ENCODE measurements around the gene AGFG1. TPM values are rescaled to one million over a fixed set of nuclear protein-coding genes. Genes with fewer than 3 reads are reported as not detected.

The AGFG1 gene
- total and polyA plus RNA-seq, 4 donors = 22.4 to 142 (median 74.5) TPM

DNA sequence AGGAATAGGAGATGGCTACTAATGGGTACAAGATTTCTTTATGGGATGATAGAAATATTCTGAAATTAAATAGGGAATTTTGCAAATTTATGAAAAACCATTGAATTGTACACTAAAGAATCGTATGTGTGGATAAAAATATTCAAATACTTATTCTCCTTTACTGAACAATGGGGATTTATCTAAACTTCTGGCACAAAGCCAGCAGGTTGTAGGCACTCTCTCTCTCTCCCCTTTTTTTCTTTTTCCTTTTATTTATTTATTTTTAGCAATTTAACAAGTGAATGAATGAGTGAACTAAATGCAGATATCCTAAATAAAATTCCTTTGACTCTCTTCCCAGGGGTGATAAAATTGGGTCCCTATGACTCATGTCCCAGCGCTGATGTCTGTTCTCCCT lies 104.9 kb downstream of the AGFG1 start:
- 75 to 82% methylated on average over 2 of the region's 2 CpGs for WGBS, 2 donors
- Histone ChIP-seq H3K9me3 (ENCODE audit: control insufficient read depth in 4 of 4, insufficient read depth in 3 of 4, low read length in 3 of 4) (no peaks in the 10 kb centered on the region), H3K4me1 (ENCODE audit: control insufficient read depth in 5 of 5, insufficient read depth in 5 of 5, low read length in 5 of 5) (no peaks in the 10 kb centered on the region), H3K27ac (ENCODE audit: low read depth in 1 of 2, low read length in 1 of 2) (no peak overlapping the region), H3K27me3 (ENCODE audit: control insufficient read depth in 3 of 3, insufficient read depth in 3 of 3, low read length in 2 of 3) (no peaks in the 10 kb centered on the region), H3K4me3 (no peak overlapping the region), H3K9ac (ENCODE audit: insufficient read depth in 1 of 2, low read length in 2 of 2) (no peak overlapping the region), H3K36me3 (ENCODE audit: control insufficient read depth in 4 of 4, insufficient read depth in 4 of 4, low read length in 4 of 4) (no peaks in the 10 kb centered on the region)
- TF ChIP-seq, protein P1, sequence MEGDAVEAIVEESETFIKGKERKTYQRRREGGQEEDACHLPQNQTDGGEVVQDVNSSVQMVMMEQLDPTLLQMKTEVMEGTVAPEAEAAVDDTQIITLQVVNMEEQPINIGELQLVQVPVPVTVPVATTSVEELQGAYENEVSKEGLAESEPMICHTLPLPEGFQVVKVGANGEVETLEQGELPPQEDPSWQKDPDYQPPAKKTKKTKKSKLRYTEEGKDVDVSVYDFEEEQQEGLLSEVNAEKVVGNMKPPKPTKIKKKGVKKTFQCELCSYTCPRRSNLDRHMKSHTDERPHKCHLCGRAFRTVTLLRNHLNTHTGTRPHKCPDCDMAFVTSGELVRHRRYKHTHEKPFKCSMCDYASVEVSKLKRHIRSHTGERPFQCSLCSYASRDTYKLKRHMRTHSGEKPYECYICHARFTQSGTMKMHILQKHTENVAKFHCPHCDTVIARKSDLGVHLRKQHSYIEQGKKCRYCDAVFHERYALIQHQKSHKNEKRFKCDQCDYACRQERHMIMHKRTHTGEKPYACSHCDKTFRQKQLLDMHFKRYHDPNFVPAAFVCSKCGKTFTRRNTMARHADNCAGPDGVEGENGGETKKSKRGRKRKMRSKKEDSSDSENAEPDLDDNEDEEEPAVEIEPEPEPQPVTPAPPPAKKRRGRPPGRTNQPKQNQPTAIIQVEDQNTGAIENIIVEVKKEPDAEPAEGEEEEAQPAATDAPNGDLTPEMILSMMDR (IDR thresholded peaks at IDR 0.05; ENCODE audit: control extremely low read depth, extremely low read depth) = no peak
- DNase-seq = no peak
- no peak for ATAC-seq (ENCODE audit: insufficient read depth, low FRiP score)

DNA sequence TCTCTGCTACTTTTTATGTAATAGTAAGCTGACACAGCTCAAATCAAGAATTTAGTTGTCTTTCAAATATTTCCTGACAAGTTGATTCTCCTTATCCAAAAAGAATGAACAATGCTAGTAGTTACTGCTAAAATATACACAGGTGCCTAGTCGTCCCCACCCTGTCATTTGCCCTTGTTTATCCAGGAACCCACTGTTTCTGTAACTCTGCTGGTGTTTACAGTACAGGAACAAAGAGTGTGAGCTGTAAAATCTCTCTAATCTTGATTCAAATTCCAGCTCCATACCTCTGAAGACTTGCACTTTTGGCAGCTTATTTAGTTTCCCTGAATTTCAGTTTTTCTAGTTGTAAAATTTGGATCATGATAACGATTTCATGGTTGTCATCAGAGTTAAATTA lies 105.6 kb downstream of the AGFG1 start:
- DNase-seq (no peak), ATAC-seq (ENCODE audit: insufficient read depth, low FRiP score) (no peak)
- TF ChIP-seq, protein P1 (IDR thresholded peaks at IDR 0.05; ENCODE audit: control extremely low read depth, extremely low read depth) = no peak
- Histone ChIP-seq H3K36me3 (ENCODE audit: control insufficient read depth in 4 of 4, insufficient read depth in 4 of 4, low read length in 4 of 4) (no peaks in the 10 kb centered on the region), H3K9me3 (ENCODE audit: control insufficient read depth in 4 of 4, insufficient read depth in 3 of 4, low read length in 3 of 4) (no peaks in the 10 kb centered on the region), H3K4me1 (ENCODE audit: control insufficient read depth in 5 of 5, insufficient read depth in 5 of 5, low read length in 5 of 5) (no peaks in the 10 kb centered on the region), H3K9ac (ENCODE audit: insufficient read depth in 1 of 2, low read length in 2 of 2) (no peak overlapping the region), H3K27ac (ENCODE audit: low read depth in 1 of 2, low read length in 1 of 2) (no peak overlapping the region), H3K27me3 (ENCODE audit: control insufficient read depth in 3 of 3, insufficient read depth in 3 of 3, low read length in 2 of 3) (no peaks in the 10 kb centered on the region), H3K4me3 (no peak overlapping the region)
- 40 to 66% methylated on average over 2 of the region's 2 CpGs for WGBS, 2 donors

DNA sequence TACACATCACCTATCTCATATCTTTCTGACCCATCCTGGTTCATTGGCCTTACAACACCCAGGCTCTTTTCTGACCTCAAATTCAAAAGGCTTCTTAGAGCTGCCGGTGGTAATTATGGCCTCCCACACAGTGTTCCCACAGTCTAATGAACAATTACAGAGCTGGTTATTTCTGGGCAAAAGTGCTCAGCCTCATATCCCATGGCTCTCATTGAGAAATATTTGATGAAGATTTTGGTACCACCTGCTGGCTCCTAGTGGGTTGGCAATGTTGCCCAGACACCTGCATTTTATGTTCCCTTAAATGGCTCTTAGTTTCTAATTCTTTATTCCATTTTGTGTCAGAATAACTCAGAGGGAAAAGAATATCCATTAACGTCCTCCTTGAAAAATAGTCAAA lies 106.7 kb downstream of the AGFG1 start:
- Histone ChIP-seq H3K27ac (ENCODE audit: low read depth in 1 of 2, low read length in 1 of 2) (no peak overlapping the region), H3K27me3 (ENCODE audit: control insufficient read depth in 3 of 3, insufficient read depth in 3 of 3, low read length in 2 of 3) (no peaks in the 10 kb centered on the region), H3K9me3 (ENCODE audit: control insufficient read depth in 4 of 4, insufficient read depth in 3 of 4, low read length in 3 of 4) (peaks cover 0 to 6% (median 2%) of the 10 kb centered on the region in 4 donors), H3K4me3 (no peak overlapping the region), H3K36me3 (ENCODE audit: control insufficient read depth in 4 of 4, insufficient read depth in 4 of 4, low read length in 4 of 4) (no peaks in the 10 kb centered on the region), H3K4me1 (ENCODE audit: control insufficient read depth in 5 of 5, insufficient read depth in 5 of 5, low read length in 5 of 5) (no peaks in the 10 kb centered on the region), H3K9ac (ENCODE audit: insufficient read depth in 1 of 2, low read length in 2 of 2) (no peak overlapping the region)
- no peak for DNase-seq
- WGBS, 2 donors = 88 to 96% methylated on average over 2 of the region's 2 CpGs
- TF ChIP-seq, protein P1 (IDR thresholded peaks at IDR 0.05; ENCODE audit: control extremely low read depth, extremely low read depth) = no peak
- ATAC-seq (ENCODE audit: insufficient read depth, low FRiP score) = no peak

GRCh38 chr2:227579791-227580190 lies 107.8 kb downstream of the AGFG1 start:
- Histone ChIP-seq H3K36me3 (ENCODE audit: control insufficient read depth in 4 of 4, insufficient read depth in 4 of 4, low read length in 4 of 4) (no peaks in the 10 kb centered on the region), H3K27me3 (ENCODE audit: control insufficient read depth in 3 of 3, insufficient read depth in 3 of 3, low read length in 2 of 3) (no peaks in the 10 kb centered on the region), H3K4me1 (ENCODE audit: control insufficient read depth in 5 of 5, insufficient read depth in 5 of 5, low read length in 5 of 5) (no peaks in the 10 kb centered on the region), H3K9ac (ENCODE audit: insufficient read depth in 1 of 2, low read length in 2 of 2) (no peak overlapping the region), H3K4me3 (no peak overlapping the region), H3K27ac (ENCODE audit: low read depth in 1 of 2, low read length in 1 of 2) (no peak overlapping the region), H3K9me3 (ENCODE audit: control insufficient read depth in 4 of 4, insufficient read depth in 3 of 4, low read length in 3 of 4) (peaks cover 0 to 10% (median 2%) of the 10 kb centered on the region in 4 donors)
- ATAC-seq (ENCODE audit: insufficient read depth, low FRiP score) = no peak
- TF ChIP-seq, protein P1 (IDR thresholded peaks at IDR 0.05; ENCODE audit: control extremely low read depth, extremely low read depth) = no peak
- no peak for DNase-seq
- WGBS, 2 donors = 61 to 100% methylated on average over 1 of the region's 1 CpG

Measured in lung (tissue), 12 donors.